ENCODE data around the gene PSPC1.

- no peak for TF ChIP-seq CTCF (IDR thresholded peaks at IDR 0.05)
- no peak for TF ChIP-seq POLR2A (IDR thresholded peaks at IDR 0.05)
Measured at GRCh38 chr13:19766591-19766990, 16.2 kb downstream of the PSPC1 start.

All from tibial nerve (tissue), 3 donors.